ENCODE data around the gene BCORL1.
A peak's percentile ranks its signal among the peaks of the same experiment; 100 is the strongest.

Gene BCORL1

DNA sequence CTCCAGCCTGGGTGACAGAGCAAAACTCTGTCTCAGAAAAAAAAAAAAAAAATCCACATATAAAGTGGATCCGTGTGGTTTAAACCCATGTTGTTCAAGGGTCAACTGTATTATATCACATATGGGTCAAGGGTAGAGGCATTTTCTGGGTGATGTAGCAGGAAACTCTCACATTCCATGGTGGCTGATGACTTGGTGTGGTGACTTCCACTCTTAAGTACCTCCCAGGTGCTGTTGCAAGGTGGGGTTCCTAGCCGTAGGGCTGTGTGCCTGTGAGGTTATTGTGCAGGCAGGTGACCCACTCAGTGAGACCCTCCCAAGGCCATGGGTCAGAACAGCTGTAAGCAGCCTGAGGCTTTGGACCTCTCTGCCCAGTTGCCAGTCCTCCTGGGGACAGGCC lies 110.8 kb downstream of the BCORL1 start:
- no peaks in the 10 kb centered on the region for H3K9me3 ChIP-seq (ENCODE audit: control insufficient read depth, low read length)
- H3K27me3 ChIP-seq (ENCODE audit: control insufficient read depth, insufficient read depth, low read length) = no peaks in the 10 kb centered on the region
- no peaks in the 10 kb centered on the region for H3K36me3 ChIP-seq (ENCODE audit: control insufficient read depth, insufficient read depth, low read length)
- no peak overlapping the region for H3K4me3 ChIP-seq (ENCODE audit: low read length)
- no peak overlapping the region for H3K9ac ChIP-seq (ENCODE audit: low read length)
- peaks cover 48% of the 10 kb centered on the region for H3K4me1 ChIP-seq (ENCODE audit: control insufficient read depth, insufficient read depth, low read length)

DNA sequence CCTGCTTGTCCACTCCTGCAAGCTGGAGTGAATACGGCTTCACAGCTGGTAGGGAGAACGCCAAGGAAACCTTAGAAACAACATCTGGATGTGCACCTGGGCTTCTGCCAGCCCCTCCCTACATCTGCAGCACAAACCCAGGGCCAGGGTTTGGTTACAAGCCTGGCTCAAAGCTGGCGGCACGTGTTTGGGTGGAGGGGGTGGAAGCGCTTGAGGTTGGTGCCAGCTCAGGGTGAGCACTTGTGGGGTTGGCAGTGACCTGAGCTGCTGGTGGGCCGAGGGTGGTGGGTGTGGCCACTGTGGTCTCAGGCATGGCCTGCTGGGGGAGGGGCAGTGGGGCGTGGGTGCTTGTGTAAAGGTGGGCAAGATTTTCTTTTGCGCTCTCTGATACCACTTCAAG lies 112.3 kb downstream of the BCORL1 start:
- H3K27me3 ChIP-seq (ENCODE audit: control insufficient read depth, insufficient read depth, low read length) = no peaks in the 10 kb centered on the region
- no peak overlapping the region for H3K4me3 ChIP-seq (ENCODE audit: low read length)
- H3K4me1 ChIP-seq (ENCODE audit: control insufficient read depth, insufficient read depth, low read length) = peaks cover 60% of the 10 kb centered on the region
- peak overlapping the region; percentile 50 for H3K9ac ChIP-seq (ENCODE audit: low read length)
- H3K36me3 ChIP-seq (ENCODE audit: control insufficient read depth, insufficient read depth, low read length) = no peaks in the 10 kb centered on the region
- H3K9me3 ChIP-seq (ENCODE audit: control insufficient read depth, low read length) = no peaks in the 10 kb centered on the region

DNA sequence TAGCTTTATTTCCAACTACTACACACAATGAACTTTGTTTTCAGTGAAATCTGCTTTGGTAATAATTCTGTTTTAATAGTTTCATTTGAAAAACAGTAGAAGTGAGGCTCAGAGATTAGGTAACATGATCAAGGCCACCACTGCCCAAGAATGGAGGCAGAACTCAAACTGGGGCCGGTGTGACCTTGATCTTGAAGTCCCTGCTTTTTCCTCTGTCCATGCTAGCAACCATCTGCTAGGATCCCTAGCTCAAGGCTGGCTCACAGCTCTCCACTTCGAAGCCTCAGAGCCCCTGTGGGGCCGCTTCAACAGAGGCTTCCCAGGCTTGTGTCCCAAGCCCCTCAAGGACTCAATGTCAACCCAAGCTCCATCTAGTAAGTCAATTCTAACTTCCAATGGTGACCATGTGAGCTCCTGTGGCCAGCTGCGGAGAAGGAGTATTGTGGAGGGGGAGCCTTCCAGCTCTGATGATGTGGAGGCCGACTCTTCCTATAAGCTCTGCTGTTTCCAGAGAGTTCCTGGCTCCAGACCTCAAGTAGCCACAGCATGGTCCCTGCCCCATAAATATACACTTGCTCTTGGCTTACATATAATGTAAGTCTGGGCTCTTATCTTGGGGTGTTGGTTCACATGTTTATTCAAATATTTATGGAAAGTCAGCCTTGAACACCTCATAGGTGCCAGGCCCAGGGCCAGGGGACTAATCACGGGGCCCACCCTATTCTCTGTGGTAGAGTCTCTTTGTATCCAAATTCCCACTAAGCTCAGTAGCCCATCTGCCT lies 113.0 kb downstream of the BCORL1 start:
- no peak overlapping the region for H3K4me3 ChIP-seq (ENCODE audit: low read length)
- H3K9ac ChIP-seq (ENCODE audit: low read length) = peak overlapping the region; percentile 50
- peaks cover 68% of the 10 kb centered on the region for H3K4me1 ChIP-seq (ENCODE audit: control insufficient read depth, insufficient read depth, low read length)

DNA sequence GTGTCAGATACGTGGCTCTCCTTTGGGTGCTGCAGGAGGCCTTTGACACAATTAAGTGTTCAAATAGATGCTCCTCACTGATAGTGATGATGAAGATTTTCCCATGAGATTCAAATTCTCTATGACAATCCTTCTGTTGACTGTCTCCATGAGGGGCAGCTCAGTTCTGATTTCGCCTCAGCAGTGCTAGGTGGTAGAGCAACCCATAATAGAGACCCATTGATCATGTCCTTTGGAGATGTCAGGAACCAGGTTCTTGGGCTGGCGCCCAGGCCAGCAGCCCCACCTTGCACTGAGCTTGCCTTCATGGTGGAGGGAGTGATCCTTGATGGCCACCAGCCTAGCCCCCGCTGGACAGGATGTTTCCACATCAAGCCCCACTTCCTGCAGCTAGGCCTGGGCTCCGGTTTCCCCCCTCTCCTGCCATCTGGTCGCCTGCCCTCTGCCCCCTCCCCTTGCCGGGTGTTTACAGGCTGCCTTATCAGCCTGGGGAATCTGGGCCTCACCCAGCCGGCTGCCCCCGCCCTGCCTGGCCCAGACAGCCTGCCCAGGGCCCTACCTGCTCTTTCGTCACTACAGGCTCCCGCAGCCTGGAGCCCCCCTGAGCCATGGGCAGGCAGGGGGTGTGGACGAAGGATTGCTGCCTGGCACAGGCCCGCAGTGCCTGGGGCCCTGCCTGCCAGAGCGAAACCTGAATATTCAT lies 115.2 kb downstream of the BCORL1 start:
- H3K4me1 ChIP-seq (ENCODE audit: control insufficient read depth, insufficient read depth, low read length) = peaks cover 59% of the 10 kb centered on the region
- H3K9me3 ChIP-seq (ENCODE audit: control insufficient read depth, low read length) = no peaks in the 10 kb centered on the region
- H3K9ac ChIP-seq (ENCODE audit: low read length) = peak overlapping the region; percentile 53
- H3K36me3 ChIP-seq (ENCODE audit: control insufficient read depth, insufficient read depth, low read length) = no peaks in the 10 kb centered on the region
- H3K27me3 ChIP-seq (ENCODE audit: control insufficient read depth, insufficient read depth, low read length) = no peaks in the 10 kb centered on the region
- H3K4me3 ChIP-seq (ENCODE audit: low read length) = no peak overlapping the region

More for the DNA sequence above, 113.0 kb downstream of the BCORL1 start:
- Histone ChIP-seq H3K9me3 (ENCODE audit: control insufficient read depth, low read length) (no peaks in the 10 kb centered on the region), H3K36me3 (ENCODE audit: control insufficient read depth, insufficient read depth, low read length) (no peaks in the 10 kb centered on the region), H3K27me3 (ENCODE audit: control insufficient read depth, insufficient read depth, low read length) (no peaks in the 10 kb centered on the region)

DNA sequence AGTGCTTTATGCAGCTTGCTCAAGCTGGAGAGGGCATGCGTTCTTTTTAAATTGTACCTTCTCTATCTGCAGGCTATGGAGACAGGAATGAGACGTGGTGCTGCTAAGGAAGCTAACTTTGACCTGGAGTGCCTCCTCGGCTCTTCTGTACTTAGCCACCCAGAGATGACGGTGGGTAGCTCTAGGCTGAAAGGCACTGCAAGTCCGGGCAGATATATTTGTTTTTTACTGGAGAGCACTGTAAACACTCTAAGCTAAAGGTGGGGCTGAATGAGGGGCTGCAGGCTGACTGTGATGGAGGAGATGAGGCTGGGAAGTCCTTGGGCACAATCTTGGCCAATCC lies 115.7 kb downstream of the BCORL1 start:
- Histone ChIP-seq H3K9ac (ENCODE audit: low read length) (peak overlapping the region; percentile 53), H3K9me3 (ENCODE audit: control insufficient read depth, low read length) (no peaks in the 10 kb centered on the region), H3K4me1 (ENCODE audit: control insufficient read depth, insufficient read depth, low read length) (peaks cover 55% of the 10 kb centered on the region), H3K4me3 (ENCODE audit: low read length) (no peak overlapping the region), H3K36me3 (ENCODE audit: control insufficient read depth, insufficient read depth, low read length) (no peaks in the 10 kb centered on the region), H3K27me3 (ENCODE audit: control insufficient read depth, insufficient read depth, low read length) (no peaks in the 10 kb centered on the region)

DNA sequence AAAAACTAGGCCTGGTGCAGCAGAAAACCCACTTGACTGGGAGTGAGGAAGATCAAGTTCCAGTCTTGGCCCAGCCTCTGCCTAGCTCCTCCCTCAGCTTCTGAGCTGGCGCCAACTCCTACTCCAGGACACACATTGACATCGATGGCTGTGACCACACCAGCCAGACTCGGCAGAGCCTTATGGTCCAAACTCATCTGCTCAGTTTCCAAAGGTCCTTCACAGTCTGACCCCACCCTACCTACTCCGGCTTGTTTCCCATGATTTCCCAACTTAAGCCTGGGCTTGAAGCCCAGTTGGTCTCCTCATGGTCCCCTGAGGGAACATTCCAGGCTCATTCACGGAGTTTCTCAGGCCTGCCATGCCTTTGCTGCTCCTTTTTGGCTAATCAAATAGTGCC lies 117.7 kb downstream of the BCORL1 start:
- H3K9me3 ChIP-seq (ENCODE audit: control insufficient read depth, low read length) = no peaks in the 10 kb centered on the region
- H3K4me3 ChIP-seq (ENCODE audit: low read length) = no peak overlapping the region
- no peak overlapping the region for H3K9ac ChIP-seq (ENCODE audit: low read length)
- H3K36me3 ChIP-seq (ENCODE audit: control insufficient read depth, insufficient read depth, low read length) = no peaks in the 10 kb centered on the region
- peaks cover 43% of the 10 kb centered on the region for H3K4me1 ChIP-seq (ENCODE audit: control insufficient read depth, insufficient read depth, low read length)
- H3K27me3 ChIP-seq (ENCODE audit: control insufficient read depth, insufficient read depth, low read length) = no peaks in the 10 kb centered on the region

DNA sequence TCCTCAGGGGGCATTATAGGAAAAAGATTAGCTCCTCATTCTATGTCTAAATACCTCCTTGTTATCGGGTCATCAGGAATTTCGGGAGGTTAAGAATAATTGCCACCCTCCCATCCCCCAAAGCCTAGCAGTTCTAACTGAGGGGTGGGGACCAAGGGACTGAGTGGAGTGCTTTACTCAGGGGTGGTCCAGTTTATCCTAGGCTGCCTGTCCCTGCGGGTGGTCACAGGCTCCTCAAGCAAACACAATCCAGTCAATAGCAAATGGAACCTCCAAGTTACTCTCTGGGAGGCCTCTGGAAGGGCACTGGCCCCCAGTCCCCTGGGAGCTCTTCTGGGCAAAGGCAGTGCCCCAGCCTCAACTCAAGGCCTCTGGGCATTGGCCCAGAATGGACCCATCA lies 121.2 kb downstream of the BCORL1 start:
- H3K9ac ChIP-seq (ENCODE audit: low read length) = no peak overlapping the region
- no peak overlapping the region for H3K4me3 ChIP-seq (ENCODE audit: low read length)
- H3K27me3 ChIP-seq (ENCODE audit: control insufficient read depth, insufficient read depth, low read length) = no peaks in the 10 kb centered on the region
- H3K4me1 ChIP-seq (ENCODE audit: control insufficient read depth, insufficient read depth, low read length) = peaks cover 41% of the 10 kb centered on the region
- H3K9me3 ChIP-seq (ENCODE audit: control insufficient read depth, low read length) = no peaks in the 10 kb centered on the region
- no peaks in the 10 kb centered on the region for H3K36me3 ChIP-seq (ENCODE audit: control insufficient read depth, insufficient read depth, low read length)

DNA sequence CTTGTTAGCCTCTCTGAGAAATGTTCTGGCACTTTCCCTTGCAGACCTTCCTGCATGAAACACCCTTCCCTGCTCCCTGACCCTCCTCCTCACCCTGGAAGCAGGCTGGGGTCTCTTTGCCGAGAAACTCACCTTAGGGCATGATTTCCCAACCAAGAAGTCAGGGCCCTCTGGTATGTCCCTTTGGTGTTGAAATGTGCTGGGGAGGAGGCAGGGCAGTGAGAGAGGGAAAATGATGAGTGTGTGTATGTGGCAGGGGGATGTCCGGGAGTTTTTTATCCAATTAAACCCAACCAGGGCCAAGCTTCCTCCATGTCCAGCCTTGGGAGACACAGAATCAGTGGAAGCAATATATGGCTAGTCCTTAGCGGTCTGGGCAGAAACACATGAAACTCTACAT lies 122.8 kb downstream of the BCORL1 start:
- Histone ChIP-seq H3K9me3 (ENCODE audit: control insufficient read depth, low read length) (no peaks in the 10 kb centered on the region), H3K27me3 (ENCODE audit: control insufficient read depth, insufficient read depth, low read length) (no peaks in the 10 kb centered on the region), H3K4me3 (ENCODE audit: low read length) (no peak overlapping the region), H3K4me1 (ENCODE audit: control insufficient read depth, insufficient read depth, low read length) (peaks cover 30% of the 10 kb centered on the region), H3K9ac (ENCODE audit: low read length) (no peak overlapping the region), H3K36me3 (ENCODE audit: control insufficient read depth, insufficient read depth, low read length) (no peaks in the 10 kb centered on the region)

DNA sequence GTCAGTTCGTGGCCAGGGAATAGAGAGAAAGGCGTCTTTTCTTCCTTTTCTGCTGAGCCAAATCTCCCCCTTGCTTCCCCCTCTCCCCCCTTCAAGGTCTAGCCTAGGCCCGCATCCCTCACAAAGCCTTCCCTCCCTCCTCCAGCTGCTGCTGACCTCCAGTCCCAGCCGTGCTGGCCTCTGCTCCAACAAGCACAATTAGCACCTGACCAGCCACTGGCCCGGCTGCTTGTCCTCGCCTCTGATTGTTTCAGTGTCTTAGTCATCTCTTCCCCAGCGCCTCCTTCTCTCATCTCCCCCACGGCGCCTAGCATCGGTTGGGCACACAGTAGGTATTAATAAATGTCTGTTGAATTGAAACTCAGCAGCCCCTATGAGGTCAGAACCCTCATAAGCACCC lies 123.6 kb downstream of the BCORL1 start:
- Histone ChIP-seq H3K9ac (ENCODE audit: low read length) (no peak overlapping the region), H3K4me1 (ENCODE audit: control insufficient read depth, insufficient read depth, low read length) (peaks cover 24% of the 10 kb centered on the region), H3K9me3 (ENCODE audit: control insufficient read depth, low read length) (no peaks in the 10 kb centered on the region), H3K36me3 (ENCODE audit: control insufficient read depth, insufficient read depth, low read length) (no peaks in the 10 kb centered on the region), H3K4me3 (ENCODE audit: low read length) (no peak overlapping the region), H3K27me3 (ENCODE audit: control insufficient read depth, insufficient read depth, low read length) (no peaks in the 10 kb centered on the region)

Data from mucosa of stomach (tissue), 1 donor.